RPMI7951 (cell line): ENCODE results near the gene ALDH5A1. TPM values are rescaled to one million over a fixed set of nuclear protein-coding genes. Genes with fewer than 3 reads are reported as not detected.

Experiments used
- DNase-seq: peaks from one replicate; pipeline ENCODE4 v3.0.0-alpha.2; 2012; ENCODE audit warnings: low read depth
- total RNA-seq: library from RNA; depleted of rRNA; stranded (reverse); fragments of >200 nt; shearing (Covaris generic); gene quantifications from 2 replicates; pipeline ENCODE4 v1.2.3, GENCODE V29; 2014

The ALDH5A1 gene
- total RNA-seq, 1 experiment from 2014 or later, result under 0.01 TPM

GRCh38 chr6:24524805-24525204 lies 30.0 kb downstream of the ALDH5A1 start:
- DNase-seq, result peak; percentile 47

DNA sequence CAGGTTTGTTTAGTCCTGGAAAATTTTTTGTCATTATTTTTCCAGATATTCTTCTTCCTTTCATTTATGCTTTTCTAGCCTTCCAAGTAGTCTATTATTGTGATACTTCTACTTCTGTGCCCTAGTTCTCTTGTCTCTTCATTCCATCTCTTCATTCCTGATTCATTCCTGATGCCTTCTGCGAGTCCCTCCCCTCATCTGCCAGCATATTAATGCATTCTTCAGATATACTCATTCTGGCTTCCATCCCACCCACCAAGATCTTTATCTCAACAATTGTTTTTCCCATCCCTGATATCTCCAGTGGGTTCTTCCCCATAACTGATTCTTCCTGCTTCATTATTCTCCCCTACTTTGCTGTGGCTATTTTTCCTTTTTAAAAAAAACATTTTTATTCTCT lies 35.2 kb downstream of the ALDH5A1 start:
- DNase-seq, result no peak

GRCh38 chr6:24534329-24534728 lies 39.6 kb downstream of the ALDH5A1 start:
- DNase-seq, result no peak

DNA sequence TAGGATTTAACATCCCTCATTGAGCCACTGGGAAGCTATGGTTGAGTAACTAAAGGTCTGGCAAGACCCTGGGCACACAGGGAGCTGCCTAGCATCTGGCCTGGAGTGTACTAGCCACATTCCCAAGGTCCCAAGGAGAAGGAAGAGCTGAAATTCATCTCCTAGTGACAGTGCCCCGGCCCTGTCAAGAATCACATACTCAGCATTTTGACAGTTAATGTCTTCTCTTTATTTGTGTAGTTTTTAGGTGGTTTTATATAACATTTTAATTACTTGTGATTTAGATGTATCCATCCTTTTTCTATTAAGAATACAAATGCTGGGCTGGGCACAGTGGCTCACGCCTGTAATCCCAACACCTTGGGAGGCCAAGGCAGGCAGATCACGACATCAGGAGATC lies 40.4 kb downstream of the ALDH5A1 start:
- no peak for DNase-seq

DNA sequence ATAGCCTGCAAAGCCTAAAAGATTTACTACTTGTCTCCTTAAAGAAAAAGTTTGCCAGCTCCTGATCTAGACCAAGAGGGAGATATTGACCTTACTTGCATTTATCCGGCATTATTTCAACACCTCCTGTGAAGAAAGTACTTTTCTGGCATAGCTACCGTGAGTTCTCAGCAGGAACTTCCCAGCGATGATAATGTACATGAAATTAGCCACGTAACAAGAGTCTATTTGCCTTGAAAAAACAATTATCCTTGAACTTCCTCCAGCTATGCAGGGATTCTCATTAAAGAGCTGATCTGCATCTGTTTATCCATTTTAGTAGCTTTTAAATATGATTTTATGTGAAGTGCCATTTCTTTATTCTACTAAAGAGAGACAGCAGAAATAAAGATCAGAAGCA lies 41.7 kb downstream of the ALDH5A1 start:
- no peak for DNase-seq

DNA sequence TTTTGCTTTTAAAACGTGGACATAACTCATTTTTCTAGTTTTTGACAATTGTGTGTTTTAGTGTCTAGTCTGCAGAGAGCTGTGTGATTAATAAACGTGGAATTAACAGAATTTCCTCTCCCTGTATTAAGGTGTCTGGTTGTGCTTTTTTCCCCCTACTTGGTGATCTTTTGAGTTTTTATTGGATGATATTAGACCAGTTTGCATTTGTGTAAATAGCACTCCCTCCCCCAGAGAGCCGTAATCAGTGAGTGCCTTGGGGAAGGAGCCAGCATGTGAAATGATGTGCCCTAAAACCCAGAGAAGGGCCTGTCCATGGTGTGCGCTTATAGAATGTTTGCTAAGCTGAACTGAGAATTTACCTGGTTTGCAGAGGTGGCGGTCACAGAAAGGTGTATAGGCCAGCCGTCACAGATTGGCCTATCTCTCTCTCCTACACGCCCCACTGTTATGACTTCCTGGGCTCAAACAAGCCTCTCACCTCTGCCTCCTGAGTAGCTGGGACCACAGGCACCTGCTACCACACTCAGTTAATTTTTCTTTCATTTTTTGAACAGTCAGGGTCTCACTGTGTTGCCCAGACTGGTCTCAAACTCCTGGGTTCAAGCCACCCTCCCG lies 42.4 kb downstream of the ALDH5A1 start:
- no peak for DNase-seq

DNA sequence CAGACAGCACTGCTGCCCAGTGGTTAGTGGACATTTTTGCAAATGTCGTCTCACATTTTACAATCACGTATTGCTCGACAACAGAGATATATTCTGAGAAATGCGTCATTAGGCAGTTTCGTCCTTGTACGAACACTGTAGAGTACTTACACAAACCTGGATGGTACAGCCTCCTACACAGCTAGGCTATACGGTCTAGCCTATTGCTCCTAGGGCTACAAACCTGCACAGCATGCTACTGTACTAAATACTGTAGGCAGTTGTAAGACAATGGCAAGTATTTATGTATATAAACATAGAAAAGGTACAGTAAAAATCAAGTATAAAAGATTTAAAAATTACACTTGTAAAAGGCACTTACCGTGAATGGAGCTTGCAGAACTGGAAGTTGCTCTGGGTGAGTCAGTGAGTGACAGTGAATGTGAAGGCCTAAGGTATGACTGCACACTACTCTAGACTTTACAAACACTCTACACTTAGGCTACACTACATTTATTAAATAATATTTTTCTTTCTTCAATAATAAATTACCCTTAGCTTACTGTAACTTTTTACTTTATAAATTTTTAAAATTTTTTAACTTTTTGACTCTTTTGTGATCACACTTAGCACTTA lies 43.1 kb downstream of the ALDH5A1 start:
- DNase-seq, result no peak

DNA sequence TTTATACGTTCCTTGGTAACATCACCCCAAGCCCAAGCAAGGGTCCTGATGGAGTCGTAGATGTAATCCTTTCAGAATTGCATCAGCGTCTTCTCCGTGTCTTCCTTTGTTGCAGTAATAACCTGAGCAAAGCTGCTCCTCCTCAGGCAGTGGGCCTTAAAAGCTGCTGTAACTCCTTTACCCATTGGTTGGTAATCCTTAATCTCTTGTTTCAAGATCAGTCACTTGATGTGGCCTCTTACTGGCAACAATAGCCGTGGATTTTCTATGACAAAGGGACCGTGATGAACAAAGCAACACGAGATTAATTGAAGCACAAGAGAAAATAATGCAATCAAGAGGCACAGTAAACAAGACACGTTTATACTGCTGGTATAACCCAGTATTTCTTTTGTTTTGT lies 44.6 kb downstream of the ALDH5A1 start:
- DNase-seq, result no peak

DNA sequence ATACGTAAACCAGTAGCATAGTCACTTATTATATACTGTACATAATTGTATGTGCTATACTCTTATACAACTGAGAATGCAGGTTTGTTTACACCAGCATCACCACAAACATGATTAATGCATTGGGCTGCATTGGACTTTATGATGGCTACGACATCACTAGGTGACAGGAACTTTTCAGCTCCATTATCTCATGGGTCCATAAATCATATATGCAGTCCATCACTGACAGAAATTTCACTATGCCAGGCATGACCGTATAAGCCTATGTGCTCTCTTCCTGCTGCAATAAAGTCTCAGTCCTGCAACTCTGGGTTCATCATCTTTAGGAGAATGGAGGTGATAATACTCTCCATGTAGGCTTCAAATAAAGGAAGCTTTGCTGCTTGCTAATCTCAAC lies 45.4 kb downstream of the ALDH5A1 start:
- DNase-seq, result no peak

GRCh38 chr6:24543683-24544082 lies 48.9 kb downstream of the ALDH5A1 start:
- DNase-seq, result no peak

DNA sequence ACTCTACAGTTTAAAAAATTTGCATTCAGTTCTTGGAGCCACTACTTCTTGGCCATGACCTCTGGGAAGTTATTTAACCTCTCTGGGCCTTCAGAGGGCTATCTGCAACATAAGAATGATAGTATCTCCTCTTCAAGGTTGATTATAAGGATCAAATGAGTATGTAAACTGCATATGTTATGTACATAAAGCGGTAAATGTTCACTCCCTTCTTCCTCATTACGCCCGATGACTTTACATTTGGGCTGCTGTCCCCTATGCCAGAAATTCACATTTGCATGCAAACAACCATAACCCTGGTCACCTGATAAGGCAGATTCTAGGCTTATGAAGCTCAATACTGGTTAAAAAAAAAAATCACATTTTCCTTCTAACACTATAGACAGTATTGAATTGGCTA lies 50.4 kb downstream of the ALDH5A1 start:
- DNase-seq, result no peak

GRCh38 chr6:24545691-24546090 lies 50.9 kb downstream of the ALDH5A1 start:
- no peak for DNase-seq

DNA sequence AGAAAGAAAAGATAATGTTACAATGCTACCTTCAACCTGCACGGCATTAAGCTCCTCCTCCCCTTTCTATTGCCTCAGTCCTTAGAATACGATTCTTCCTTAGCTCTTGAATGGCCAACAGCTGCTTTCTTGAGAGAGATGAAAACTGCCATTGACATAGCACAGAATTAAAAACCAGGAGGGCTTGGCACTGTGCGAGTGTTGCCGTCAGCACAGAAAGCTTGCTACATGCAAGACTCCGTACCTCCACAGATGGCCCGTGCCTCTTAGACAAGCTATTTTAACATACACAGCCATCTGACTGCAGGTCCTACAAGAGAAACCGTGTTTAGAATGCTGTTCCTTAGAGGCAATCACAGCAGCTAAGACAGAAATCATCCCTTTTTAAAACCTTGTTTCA lies 51.7 kb downstream of the ALDH5A1 start:
- DNase-seq, result no peak

- peak; percentile 40 for DNase-seq
Measured at GRCh38 chr6:24547243-24547642, 52.5 kb downstream of the ALDH5A1 start.

- no peak for DNase-seq
Measured at GRCh38 chr6:24549158-24549557, 54.4 kb downstream of the ALDH5A1 start.

DNA sequence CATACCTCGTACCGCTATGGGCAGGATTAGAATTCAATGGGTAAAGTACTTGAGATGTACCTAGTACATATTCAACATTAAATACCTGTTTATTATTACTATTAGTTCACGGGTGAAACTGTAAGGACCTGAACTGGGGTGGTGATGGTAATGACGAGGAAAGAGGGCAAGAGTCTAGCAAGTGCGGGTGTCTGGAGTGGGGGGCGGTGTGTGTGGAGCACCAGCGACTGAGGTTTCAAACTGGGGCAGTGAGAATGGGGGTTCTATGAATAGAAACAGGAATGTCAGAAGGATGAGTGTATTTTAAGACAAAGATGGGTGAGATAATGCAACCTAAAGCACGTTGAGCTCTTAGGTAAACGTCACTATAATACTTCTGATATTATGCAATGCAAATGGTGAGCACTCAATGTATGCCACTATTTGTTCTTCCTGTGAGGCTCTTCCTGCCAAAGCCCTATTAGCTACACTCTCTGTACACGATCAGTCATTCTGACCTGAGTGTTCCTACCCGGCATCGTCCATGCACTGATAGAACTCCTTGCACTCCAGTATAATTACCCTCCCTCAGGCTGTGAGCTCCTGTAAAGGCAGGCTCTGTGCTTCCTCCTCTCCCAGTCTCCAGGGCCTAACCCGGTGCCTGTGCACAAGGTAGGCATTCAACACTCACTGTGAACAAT lies 55.0 kb downstream of the ALDH5A1 start:
- no peak for DNase-seq

GRCh38 chr6:24551139-24551538 lies 56.4 kb downstream of the ALDH5A1 start:
- DNase-seq, result no peak

DNA sequence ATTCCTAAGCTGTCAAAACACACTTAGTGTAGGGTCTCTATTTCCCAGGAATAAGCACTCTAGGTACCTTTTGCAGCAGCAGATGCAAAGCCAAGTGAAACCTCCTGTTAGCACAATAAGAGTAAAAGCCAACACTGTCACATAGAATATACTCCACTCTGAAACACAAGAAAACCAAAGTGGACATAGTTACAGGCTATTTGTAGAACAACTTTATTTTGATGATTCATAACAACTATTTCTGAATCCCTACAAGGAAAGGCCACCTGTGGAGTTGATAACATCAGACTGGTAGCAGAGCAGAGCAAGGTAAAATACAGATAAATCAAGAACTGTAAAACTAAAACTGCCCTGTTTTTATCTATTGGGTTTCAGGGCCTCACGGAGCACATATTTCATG lies 59.7 kb downstream of the ALDH5A1 start:
- DNase-seq, result no peak

DNA sequence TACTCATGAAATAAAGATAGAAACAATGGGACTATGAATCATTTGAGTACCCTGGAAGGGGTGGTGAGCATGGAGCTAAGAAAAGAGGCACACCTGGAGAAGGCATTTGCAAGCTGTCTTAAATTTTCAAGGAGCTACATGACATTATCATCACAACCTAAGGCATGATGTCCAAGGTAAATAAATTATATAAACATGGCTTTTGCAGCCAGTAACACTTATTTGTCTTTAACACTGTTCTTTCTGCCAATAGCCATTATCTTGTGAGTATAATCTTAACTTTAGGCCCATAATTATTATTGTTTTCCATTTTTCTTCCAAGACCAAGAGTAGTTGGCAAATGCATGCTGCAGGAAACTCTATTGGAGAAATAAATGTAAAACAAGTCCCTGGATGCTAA lies 63.7 kb downstream of the ALDH5A1 start:
- no peak for DNase-seq

- DNase-seq, result no peak
Measured at GRCh38 chr6:24564081-24564480, 69.3 kb downstream of the ALDH5A1 start.

DNA sequence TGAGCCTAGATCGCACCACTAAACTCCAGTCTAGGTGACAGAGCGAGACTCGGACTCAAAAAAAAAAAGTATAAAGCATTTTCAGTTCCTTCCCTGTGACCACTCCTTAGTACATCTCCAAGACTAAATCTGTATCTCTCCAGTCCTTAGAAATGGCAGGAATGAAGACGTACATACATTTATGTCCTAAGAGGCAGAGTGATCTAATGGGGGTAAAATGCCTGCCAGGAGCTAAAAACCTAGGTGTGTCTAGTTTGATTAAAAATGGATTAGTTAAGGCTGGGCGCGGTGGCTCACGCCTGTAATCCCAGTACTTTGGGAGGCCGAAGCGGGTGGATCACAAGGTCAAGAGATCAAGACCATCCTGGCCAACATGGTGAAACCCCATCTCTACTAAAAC lies 70.4 kb downstream of the ALDH5A1 start:
- DNase-seq, result no peak

GRCh38 chr6:24566020-24566767 lies 71.4 kb downstream of the ALDH5A1 start:
- DNase-seq, result peak; percentile 15

GRCh38 chr6:24568683-24569082 lies 73.9 kb downstream of the ALDH5A1 start:
- DNase-seq, result no peak
